Erythroblast (primary cell): ENCODE results near the gene CEBPZOS.
"Not testable (repeated sequence)": the region's sequence is repeated elsewhere in the genome, so short reads cannot be mapped to it uniquely, and the experiment has no call there.

Experiments
- DNase-seq, 2 experiments: peaks; one replicate each; lab custom pipeline; 2025; lab: John Stamatoyannopoulos, UW
- GATA1 ChIP-seq: IDR thresholded peaks from 2 replicates; pipeline ENCODE4 v1.6.1; 2011; ENCODE audit warnings: low read depth, mild to moderate bottlenecking, control low read depth, low read length, moderate library complexity
- POLR2A ChIP-seq: IDR thresholded peaks from 2 replicates; pipeline ENCODE4 v1.6.1; 2011; ENCODE audit warnings: mild to moderate bottlenecking, low read length

CEBPZOS gene

GRCh38 chr2:37180006-37180639, 16.2 kb upstream of the CEBPZOS start:
- no peak for TF ChIP-seq POLR2A
- no peak for TF ChIP-seq GATA1
- DNase-seq = no peak

- TF ChIP-seq GATA1 (no peak), POLR2A (no peak)
- DNase-seq = no peak
Observed at GRCh38 chr2:37180640-37181039, 15.7 kb upstream of the CEBPZOS start.

DNA sequence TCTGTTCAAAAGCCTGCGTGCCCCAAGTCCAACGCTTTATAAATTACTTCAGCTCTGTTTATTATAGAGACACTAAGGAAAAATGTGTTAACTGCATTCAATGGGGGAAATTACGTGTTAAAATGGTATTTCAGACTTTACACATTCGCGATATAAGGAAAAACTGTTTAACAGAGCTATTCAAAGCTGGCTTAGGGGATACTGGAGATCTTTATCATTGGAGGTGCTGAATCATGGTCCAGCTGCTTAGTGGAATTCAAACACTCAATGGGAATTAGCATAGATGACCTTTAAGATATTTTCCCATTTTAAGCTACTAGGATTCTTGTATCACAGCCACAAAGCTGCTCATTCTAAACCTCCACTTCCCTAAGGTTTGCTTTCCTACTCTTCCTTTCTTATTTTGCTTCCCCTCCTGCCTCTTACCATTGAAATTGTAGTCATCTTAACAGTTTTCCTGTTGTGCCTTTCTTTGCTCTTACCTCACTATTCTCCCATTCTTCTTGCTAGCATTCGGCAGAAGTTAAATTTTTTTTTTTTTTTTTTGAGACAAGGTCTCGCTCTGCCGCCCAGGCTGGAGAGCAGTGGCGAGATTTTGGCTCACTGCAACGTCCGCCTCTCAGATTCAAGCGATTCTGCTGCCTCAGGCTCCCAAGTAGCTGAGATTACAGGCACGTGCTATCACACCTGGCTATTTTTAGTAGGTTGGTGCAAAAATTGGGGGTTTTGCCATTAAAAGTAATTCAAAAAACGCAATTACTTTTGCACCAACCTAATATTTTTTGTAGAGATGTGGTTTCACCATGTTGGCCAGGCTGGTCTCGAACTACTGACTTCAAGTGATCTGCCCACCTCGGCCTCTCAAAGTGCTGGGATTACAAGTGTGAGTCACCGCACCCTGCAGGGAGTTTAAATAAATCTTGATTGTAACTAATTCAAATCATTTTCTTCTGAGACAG, 14.3 kb upstream of the CEBPZOS start:
- no peak for DNase-seq
- no peak for TF ChIP-seq POLR2A
- TF ChIP-seq GATA1 = no peak

- TF ChIP-seq POLR2A = no peak
- TF ChIP-seq GATA1 = no peak
- no peak for DNase-seq
Observed at GRCh38 chr2:37188570-37188969, 7.7 kb upstream of the CEBPZOS start, which contains the start of gene SULT6B1. SULT6B1 (minus strand) TSS chr2:37188670; CDS start chr2:37188640, 30 bp downstream.

DNA sequence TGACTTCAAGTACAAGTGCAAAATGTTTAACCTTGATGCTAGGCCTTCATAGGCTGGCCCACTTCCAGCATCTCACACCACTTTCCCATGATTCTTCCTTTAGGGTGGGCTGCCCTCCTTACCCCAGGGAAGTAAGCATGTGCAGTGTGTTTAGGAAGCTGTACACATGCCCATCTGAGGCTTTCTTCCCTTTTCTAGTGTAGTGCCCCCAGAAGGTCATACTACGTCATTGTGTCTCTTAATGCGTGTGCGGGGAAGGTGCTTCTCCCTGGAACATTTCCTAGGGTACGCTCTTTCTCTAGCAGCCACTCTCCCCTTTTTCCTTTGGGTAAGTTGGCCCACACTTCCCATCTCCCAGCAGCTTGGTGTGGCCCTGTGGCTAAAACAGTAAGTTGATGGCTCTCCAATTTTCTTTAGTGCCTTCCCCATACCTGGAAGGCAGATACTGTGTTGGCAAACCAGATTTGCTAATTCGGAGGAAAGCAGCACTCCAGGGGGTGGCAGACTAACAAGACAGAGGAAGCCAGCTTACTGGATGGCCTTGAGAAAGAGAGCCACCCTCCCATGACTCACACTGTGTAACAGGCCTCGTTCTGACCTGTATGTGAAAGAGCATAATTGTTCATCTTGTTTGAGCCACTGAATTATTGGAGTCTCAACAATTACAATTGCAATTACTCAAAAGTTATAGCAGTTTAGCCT, 6.7 kb upstream of the CEBPZOS start:
- TF ChIP-seq POLR2A (no peak), GATA1 (no peak)

DNA sequence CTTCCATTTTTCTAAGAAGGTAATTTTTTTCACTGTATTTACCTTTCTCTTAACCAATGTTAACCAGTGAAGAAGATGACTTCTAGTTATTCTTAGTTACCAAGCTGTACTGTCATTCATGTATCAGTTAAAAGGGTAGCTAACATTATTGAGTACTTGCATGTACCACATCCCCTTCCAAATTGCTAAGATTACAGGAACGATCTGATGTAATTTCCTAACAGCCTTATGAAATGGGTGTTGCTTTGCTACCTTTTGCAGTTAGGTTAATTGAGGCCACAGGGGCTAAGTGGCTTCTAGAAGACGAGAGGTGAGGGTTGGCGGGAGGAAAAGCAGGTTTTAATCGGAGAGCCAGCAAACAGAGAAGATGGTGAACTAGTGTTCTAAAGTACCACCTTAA, 6.0 kb upstream of the CEBPZOS start:
- TF ChIP-seq POLR2A (no peak), GATA1 (no peak)
- DNase-seq = no peak

More for the DNA sequence above, 6.7 kb upstream of the CEBPZOS start:
- DNase-seq = peak in 1 of 2 experiments; percentile 5

GRCh38 chr2:37191253-37191652, 5.0 kb upstream of the CEBPZOS start:
- no peak for TF ChIP-seq GATA1
- DNase-seq = no peak

DNA sequence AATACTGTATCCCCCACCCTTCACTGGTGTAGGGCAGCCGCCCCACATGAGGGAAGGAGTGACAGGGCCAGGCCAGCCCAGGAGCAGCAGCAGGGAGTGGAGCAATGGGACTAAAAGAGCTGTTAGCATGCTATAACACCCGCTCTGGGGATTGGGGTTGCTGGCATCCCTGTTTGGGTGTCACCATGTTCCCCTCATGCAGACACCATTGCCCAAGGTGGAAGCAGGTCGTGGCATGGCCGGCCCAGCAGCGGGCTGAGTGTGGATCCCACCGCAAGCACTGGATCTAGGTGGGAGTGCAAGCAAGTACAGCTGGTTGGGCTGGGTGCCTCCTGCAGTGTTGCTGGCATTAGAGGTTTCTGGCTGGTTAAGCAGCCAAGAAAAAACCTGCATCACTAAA, 4.5 kb upstream of the CEBPZOS start:
- DNase-seq = no peak
- TF ChIP-seq GATA1 (no peak), POLR2A (no peak)

DNA sequence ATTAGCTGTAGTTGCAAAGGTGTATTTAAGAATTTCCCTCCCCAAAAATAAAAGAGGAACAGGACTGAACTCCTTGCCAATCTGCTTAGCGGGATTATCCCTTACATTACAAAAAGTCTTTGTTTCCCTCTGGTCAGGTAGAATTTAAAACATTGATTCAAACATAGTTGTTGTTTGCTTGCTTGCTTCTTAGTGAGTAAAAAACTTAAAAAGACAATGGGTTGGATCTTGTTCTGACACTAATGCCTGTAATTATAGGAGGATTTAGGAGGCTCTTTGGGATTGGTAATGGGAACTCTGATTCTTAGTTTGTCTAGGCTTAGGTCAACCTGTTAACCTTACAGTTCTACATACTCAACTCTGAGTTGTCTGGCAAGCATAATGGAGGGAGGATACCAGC, 3.7 kb upstream of the CEBPZOS start:
- DNase-seq = no peak
- TF ChIP-seq GATA1 = no peak
- TF ChIP-seq POLR2A = no peak

- not testable (repeated sequence) for DNase-seq
Observed at GRCh38 chr2:37195862-37196319, 405 bp upstream of the CEBPZOS start.

DNA sequence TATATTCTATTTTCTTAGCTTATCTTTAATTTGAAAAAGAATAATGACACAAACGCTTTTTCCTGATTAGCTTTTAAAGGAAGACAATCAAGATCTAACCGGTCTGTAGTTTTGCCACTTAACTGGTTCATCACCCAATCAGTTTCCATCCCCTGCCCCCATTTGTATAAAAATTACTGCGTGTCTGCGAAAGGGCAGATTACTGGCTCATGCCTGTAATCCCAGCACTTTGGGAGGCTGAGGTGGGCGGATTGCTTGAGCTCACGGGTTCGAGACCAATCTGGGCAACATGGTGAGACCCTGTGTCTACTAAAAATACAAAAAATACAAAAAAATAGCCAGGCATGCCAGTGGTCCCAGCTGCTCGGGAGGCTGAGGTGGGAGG, 2.4 kb downstream of the CEBPZOS start:
- no peak for TF ChIP-seq GATA1
- no peak for TF ChIP-seq POLR2A
- DNase-seq = no peak

GRCh38 chr2:37201208-37201607, 4.9 kb downstream of the CEBPZOS start:
- TF ChIP-seq GATA1 = no peak
- TF ChIP-seq POLR2A = no peak
- no peak for DNase-seq

DNA sequence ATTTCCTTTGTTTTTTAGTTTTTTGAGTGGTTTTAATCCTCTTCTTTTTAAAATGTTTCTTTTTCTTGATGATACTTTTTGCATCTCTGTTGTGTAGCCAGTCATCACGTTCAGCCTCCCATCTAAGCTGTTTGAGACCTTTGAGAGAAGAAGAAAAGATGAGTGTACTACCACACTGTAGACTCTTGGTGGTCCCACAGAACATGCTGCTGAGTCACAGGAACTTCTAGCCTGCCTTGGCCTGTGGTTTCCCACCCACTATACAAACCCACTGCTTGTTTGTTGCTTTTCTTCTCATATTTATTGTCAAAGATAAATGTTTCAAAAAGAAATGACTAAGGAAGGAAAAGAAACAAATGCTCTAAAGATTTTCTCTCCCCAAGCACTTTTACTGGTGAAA, 5.5 kb downstream of the CEBPZOS start:
- TF ChIP-seq POLR2A (no peak), GATA1 (no peak)
- DNase-seq = no peak

- DNase-seq = no peak
- TF ChIP-seq GATA1 = no peak
- TF ChIP-seq POLR2A = no peak
Observed at GRCh38 chr2:37203708-37204107, 7.4 kb downstream of the CEBPZOS start.

- not testable (repeated sequence) for DNase-seq
Observed at GRCh38 chr2:37205071-37205661, 8.9 kb downstream of the CEBPZOS start.
